EH (cell line): Measurements from ENCODE around the gene SDSL.

Experiments
- DNase-seq: peaks from one replicate; pipeline ENCODE4 v3.0.0-alpha.2; 2015; ENCODE audit warnings: low read depth

SDSL gene

GRCh38 chr12:113449299-113449698 is 27.1 kb downstream of the SDSL start:
- DNase-seq = no peak

- DNase-seq = no peak
These were observed 27.7 kb downstream of the SDSL start for GRCh38 chr12:113449839-113450238.

- DNase-seq = no peak
These were observed 30.3 kb downstream of the SDSL start for GRCh38 chr12:113452458-113452857.

GRCh38 chr12:113453330-113453729 is 31.1 kb downstream of the SDSL start:
- no peak for DNase-seq

- no peak for DNase-seq
These were observed 34.0 kb downstream of the SDSL start for GRCh38 chr12:113456199-113456598.

- DNase-seq = no peak
These were observed 34.6 kb downstream of the SDSL start for GRCh38 chr12:113456761-113457160.

GRCh38 chr12:113457185-113457584 is 35.0 kb downstream of the SDSL start:
- DNase-seq = no peak

- no peak for DNase-seq
These were observed 35.5 kb downstream of the SDSL start for GRCh38 chr12:113457710-113458109.

- no peak for DNase-seq
These were observed 37.8 kb downstream of the SDSL start for GRCh38 chr12:113459981-113460380.

GRCh38 chr12:113461666-113462065 is 39.5 kb downstream of the SDSL start:
- peak; percentile 42 for DNase-seq

- DNase-seq = peak; percentile 81
These were observed 40.1 kb downstream of the SDSL start for GRCh38 chr12:113462117-113462774.

- no peak for DNase-seq
These were observed 41.0 kb downstream of the SDSL start for GRCh38 chr12:113462998-113463745.

GRCh38 chr12:113463746-113464451 is 41.7 kb downstream of the SDSL start:
- peak; percentile 21 for DNase-seq

GRCh38 chr12:113464452-113464775 is 42.2 kb downstream of the SDSL start:
- DNase-seq = no peak

GRCh38 chr12:113464852-113465719 is 42.9 kb downstream of the SDSL start:
- DNase-seq = no peak

- DNase-seq = no peak
These were observed 43.8 kb downstream of the SDSL start for GRCh38 chr12:113465808-113466453.

- DNase-seq = no peak
These were observed 44.4 kb downstream of the SDSL start for GRCh38 chr12:113466454-113467141.

GRCh38 chr12:113467142-113467501 is 44.9 kb downstream of the SDSL start:
- no peak for DNase-seq

GRCh38 chr12:113467502-113468364 is 45.6 kb downstream of the SDSL start:
- no peak for DNase-seq
